HG03175 (cell line): Measurements from ENCODE around the gene METTL25.
A peak's percentile ranks its signal among the peaks of the same experiment; 100 is the strongest.
"Not testable (repeated sequence)": the region's sequence is repeated elsewhere in the genome, so short reads cannot be mapped to it uniquely, and the experiment has no call there.

ENCODE experiments used
- ATAC-seq: cut with Tn5 transposase; IDR thresholded peaks from one replicate; pipeline ENCODE4 v1.9.1; 2021; ENCODE audit warnings: mild to moderate bottlenecking, moderate library complexity; ENCODE audit not compliant: unreplicated experiment

The METTL25 gene

DNA sequence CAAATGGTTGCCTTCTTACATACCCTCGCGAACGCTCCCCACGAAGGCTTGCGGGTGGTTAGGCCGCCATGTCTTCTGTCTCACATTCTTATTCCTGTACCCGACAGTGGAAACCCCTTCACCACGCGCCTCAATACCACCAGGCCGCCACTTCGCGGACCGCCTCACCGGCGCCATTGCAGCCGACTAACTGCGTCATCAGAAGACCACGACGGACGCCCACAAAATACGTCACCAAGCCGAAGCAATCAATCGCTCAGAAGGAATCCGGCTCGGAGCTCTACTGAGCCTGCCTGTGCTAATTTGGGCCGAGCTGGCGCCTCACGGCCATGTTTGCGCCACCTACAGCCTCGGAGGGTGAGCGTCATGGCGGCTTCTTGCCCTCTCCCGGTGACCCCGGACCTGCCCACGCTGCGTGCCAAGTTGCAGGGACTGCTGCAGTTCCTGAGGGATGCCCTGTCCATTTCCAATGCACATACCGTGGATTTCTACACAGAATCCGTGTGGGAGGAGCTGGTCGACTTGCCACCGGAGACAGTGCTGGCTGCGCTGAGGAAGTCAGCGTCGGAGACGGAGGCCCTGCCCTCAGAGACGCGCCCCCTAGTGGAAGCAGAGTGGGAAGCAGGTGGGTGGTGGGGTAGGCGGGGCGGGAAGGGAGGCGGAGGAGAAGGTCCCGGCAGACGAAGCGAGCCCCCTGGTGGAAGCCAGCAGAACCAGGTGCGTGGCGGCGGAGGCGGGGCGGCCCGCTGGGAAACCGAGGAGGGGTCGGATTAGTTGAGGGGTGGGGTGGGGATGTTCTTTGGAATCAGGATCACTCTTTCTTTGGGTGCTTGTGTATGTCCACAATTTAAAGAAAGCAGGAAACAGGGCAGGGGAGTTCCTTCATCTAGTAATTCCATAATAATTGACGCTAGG, at the start of gene METTL25, which contains the start of gene CCDC59:
Gene METTL25 (plus strand): TSS at position 330 of the 915 bp plus-strand sequence. CDS start 37 bp downstream, at position 367.
Gene CCDC59 (minus strand): TSS at position 188 of the 915 bp plus-strand sequence. CDS start 11 bp downstream, at position 177.
- ATAC-seq: peak; percentile 92

DNA sequence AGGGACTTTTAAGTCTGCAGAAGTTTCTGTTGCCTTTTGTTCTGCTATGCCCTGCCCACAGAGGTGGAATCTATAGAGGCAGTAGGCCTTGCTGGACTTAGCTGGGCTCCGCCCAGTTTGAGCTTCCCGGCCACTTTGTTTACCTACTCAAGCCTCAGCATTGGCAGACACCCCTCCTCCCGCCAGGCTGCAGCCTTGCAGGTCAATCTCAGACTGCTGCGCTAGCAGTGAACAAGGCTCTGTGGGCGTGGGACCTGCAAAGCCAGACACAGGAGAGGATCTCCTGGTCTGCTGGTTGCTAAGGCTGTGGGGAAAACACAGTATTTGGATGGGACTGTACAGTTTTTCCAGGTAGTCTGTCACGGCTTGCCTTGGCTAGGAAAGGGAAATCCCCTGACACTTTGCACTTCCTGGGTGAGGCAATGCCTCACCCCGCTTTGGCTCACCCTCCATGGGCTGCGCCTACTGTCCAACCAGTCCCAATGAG, 43.9 kb upstream of the METTL25 start:
- no peak for ATAC-seq

DNA sequence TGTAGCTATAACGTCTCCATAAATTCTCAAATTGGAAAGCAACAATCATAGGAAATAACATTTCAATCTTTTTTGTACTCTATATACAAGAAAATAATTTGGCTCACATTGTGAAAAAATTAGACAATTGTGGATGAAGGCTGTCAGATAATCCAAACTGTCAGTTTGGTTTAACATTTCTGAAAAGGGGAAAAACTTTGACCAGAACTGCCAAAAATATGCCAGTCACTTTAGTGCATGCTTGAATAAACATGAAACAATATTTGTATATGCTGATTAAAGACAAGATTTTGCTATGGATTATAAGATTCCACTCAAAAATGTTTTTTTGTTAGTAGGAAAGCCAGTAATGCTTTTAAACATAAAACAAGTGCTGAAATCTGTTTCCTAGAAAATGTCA, 39.1 kb upstream of the METTL25 start:
- no peak for ATAC-seq

DNA sequence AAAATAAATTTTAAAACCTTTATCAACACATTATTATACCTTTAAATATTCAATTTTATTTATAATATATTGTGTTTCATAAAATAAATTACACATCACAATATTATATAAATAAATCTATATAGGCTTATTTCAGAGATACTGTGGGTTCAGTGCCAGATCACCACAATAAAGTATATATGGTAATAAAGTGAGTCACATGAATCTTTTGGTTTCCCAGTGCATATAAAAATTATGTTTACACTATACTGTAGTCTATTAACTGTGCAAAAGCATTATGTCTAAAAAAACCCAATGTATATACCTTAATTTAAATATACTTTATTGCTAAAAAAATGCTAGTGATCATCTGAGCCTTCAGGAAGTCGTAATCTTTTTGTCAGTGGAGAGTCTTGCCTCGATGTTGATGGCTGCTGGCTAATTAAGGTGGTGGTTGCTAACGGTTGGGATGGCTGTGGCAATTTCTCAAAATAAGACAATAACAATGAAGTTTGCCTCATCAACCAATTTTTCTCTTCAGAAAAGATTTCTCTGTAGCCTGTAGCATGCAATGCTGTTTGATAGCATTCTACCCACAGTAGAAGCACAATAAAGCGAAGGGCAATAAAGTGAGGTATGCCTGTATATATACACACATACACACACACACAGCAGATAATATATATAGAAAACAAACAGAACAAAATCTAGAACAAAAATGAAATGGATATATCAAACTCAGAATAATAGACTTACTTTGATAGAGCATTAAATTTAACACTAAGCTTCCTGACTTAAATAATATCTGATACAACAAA, 32.6 kb upstream of the METTL25 start:
- no peak for ATAC-seq

- no peak for ATAC-seq
Measured at GRCh38 chr12:82326905-82327503, 31.3 kb upstream of the METTL25 start.

DNA sequence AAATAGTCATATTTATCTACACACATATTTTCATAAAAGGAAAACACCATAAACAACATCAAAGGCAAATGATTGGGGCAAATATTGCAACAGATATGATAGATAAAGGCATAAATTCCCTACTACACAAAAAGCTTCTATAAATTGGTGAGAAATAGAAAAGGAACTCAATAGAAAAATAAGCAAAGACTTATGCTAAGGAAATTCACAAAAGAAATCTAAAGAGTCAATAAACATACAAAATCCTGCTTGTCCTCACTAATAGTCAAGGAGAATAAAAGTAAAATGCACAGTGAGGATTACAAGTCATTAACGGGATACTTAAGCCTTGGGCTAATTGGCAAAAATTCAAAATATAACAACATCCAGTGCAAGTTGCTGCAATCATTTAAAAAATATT, 30.5 kb upstream of the METTL25 start:
- ATAC-seq: no peak

DNA sequence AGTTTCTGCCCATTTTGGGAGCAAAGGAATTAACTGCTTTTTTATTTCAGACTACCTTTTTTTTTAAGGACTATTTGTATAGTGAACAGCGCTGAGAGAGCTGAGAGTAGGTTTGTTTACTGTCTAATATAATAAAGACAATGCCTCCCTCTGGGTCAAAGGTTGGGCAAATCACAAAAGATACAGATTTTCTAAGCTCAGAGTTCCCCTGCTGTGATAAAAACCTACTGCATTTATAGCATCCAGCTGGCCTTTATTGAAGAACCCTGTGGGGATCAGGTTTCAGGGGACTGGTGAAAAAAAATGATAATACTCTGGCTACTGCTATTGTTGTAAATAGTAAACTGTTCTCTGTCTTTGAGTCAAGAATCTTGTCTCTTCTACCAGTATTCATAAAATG, 28.8 kb upstream of the METTL25 start:
- ATAC-seq: no peak

- no peak for ATAC-seq
Measured at GRCh38 chr12:82350161-82350560, 8.2 kb upstream of the METTL25 start.

- ATAC-seq: no peak
Measured at GRCh38 chr12:82351390-82351789, 6.9 kb upstream of the METTL25 start.

GRCh38 chr12:82357340-82357739, 989 bp upstream of the METTL25 start:
- ATAC-seq: no peak

DNA sequence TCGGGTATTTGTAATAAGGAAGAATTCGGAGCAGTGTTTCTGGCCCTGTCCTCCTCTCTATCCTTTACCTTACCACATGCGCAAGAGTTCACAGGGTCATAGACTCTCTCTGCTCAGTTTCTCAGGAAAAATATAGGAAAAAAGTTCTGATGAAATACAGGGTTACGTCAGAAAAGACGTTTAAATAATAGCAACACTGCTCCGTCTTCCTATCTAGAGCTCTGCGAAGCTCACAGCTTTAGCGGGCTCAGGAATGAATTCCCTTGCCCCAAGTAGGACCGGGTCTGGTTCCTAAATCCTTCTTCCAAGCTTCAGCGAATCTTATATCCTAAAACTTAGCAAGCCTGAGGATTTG, 507 bp upstream of the METTL25 start:
- ATAC-seq: no peak

DNA sequence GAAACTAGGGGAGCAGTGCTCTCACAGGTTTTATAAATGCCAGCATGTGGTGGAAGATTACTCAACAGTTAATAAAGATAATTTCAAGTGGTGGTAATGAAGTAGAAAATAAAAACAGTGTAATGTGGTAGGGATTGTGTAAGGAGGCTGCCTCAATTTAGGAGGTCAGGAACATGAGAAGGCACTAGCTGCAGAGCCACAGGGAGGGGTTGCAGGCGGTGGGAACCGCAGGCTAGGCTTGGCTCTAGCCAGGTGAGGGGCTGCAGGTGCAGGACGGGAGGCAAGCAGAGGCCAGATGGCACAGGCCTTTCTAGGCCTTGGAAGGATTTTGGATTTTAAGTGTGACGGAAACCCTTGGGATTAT, 768 bp downstream of the METTL25 start:
- ATAC-seq: no peak

- ATAC-seq: not testable (repeated sequence)
Measured at GRCh38 chr12:82360834-82361233, 2.5 kb downstream of the METTL25 start.

DNA sequence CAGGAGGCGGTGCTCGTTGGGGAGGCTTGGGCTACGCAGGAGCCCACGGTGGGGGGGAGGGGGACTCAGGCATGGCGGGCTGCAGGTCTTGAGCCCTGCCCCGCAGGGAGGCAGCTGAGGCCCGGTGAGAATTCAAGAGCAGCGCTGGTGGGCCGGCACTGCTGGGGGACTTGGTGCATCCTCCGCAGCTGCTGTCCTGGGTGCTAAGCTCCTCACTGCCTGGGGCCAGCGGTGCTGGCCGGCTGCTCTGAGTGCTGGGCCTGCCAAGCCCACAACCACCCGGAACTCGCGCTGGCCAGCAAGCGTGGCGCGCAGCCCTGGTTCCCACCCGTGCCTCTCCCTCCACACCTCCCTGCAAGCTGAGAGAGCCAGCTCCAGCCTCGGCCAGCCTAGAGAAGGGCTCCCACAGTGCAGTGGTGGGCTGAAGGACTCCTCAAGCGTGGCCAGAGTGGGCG, 3.2 kb downstream of the METTL25 start:
- ATAC-seq: no peak

- no peak for ATAC-seq
Measured at GRCh38 chr12:82363990-82364389, 5.7 kb downstream of the METTL25 start.

DNA sequence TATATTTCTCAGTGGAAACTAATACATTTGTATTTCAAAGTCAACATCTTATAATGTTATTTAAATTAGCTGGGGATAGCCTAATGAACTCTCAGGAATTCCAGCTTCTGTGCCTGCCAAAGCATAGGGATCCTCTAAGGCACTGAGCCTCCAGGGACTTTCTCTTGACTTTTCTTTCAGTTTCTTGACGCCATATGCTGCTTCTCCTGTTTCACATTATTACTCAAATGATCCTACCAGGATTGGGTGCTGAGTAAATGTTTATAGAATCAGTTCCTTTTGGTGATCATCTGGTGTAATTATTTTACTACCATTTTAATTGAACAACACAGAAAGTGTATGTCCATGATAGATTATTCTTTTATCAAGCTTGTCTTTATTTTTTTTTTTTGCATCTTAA, 7.9 kb downstream of the METTL25 start:
- peak; percentile 65 for ATAC-seq

DNA sequence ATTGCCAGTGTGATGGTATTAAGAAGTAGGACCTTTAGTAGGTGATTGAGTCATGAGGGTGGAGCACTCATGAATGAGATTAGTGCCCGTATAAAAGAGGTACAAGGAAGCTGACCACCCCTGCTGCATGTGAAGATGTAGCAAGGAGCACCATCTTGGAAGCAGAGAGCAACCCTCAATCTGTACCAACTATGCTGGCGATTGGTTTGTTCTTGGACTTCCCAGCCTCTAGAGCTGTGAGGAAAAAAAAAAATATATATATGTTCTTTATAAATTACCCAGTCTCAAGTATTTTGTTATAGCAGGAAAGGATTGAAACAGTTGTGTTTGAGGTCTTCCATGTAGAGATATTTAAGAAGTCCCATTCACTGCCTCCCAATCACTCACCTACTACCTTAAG, 16.9 kb downstream of the METTL25 start:
- ATAC-seq: no peak

- ATAC-seq: no peak
Measured at GRCh38 chr12:82378997-82379396, 20.7 kb downstream of the METTL25 start.

GRCh38 chr12:82383930-82384552, 25.7 kb downstream of the METTL25 start:
- ATAC-seq: peak; percentile 59

GRCh38 chr12:82398879-82399278, 40.5 kb downstream of the METTL25 start:
- ATAC-seq: no peak

- ATAC-seq: no peak
Measured at GRCh38 chr12:82400819-82401218, 42.5 kb downstream of the METTL25 start.
